Epithelial cell of proximal tubule (primary cell): ENCODE data around the gene FRAS1. TPM values are rescaled to one million over a fixed set of nuclear protein-coding genes. Genes with fewer than 3 reads are reported as not detected.
"Not testable (repeated sequence)": the region's sequence is repeated elsewhere in the genome, so short reads cannot be mapped to it uniquely, and the experiment has no call there.

Experiments used
- DNase-seq: peaks from one replicate; pipeline ENCODE4 v3.0.0-alpha.2; 2011; ENCODE audit warnings: low read depth
- H3K4me3 ChIP-seq: 2 replicates; pipeline ENCODE4 v1.5.1; 2011; ENCODE audit warnings: low read depth, mild to moderate bottlenecking, low read length
- total RNA-seq: library from RNA; depleted of rRNA; stranded (reverse); fragments of >200 nt; gene quantifications from 2 replicates; pipeline ENCODE4 v1.2.3, GENCODE V29; 2015
- TF ChIP-seq, protein P1 (sequence below): conservative IDR thresholded peaks from 2 replicates; pipeline ENCODE4 v1.5.1; 2012; ENCODE audit warnings: low read depth, mild to moderate bottlenecking, low read length

FRAS1 gene
- 7.0 and 9.1 TPM in 2 replicates for total RNA-seq

DNA sequence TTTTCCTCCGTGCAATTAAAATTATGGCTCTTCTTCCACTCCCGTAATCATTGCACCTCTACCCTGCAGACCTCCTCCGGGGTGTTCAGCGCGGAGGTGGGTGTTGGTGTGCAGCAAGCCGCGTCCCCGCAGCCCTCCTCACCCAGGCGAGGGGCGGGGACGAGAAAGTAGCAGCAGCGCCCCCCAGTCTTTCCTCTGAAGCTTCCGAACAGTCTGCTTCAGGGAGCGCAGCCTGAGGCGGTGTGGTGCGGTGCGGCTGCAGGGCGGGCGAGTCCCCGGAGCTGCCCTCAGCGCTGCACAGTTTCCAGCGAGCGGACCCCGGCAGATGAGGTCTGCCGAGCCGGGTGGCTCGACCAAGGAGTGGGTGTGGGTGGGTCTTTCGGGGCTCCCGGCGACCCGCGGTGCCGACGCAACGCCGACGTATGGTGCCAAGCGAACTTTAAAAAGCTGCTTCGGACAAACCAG lies at the start of gene FRAS1:
TSS of gene FRAS1 (plus strand) at position 189 of the 465 bp plus-strand sequence. CDS start 687 bp downstream, outside the sequence.
- DNase-seq = no peak
- peak within 1 kb of the TSS; percentile 75 for H3K4me3 ChIP-seq
- TF ChIP-seq, protein P1, sequence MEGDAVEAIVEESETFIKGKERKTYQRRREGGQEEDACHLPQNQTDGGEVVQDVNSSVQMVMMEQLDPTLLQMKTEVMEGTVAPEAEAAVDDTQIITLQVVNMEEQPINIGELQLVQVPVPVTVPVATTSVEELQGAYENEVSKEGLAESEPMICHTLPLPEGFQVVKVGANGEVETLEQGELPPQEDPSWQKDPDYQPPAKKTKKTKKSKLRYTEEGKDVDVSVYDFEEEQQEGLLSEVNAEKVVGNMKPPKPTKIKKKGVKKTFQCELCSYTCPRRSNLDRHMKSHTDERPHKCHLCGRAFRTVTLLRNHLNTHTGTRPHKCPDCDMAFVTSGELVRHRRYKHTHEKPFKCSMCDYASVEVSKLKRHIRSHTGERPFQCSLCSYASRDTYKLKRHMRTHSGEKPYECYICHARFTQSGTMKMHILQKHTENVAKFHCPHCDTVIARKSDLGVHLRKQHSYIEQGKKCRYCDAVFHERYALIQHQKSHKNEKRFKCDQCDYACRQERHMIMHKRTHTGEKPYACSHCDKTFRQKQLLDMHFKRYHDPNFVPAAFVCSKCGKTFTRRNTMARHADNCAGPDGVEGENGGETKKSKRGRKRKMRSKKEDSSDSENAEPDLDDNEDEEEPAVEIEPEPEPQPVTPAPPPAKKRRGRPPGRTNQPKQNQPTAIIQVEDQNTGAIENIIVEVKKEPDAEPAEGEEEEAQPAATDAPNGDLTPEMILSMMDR = no peak

- not testable (repeated sequence) for H3K4me3 ChIP-seq, DNase-seq
Measured at GRCh38 chr4:78011003-78011402, 46.1 kb upstream of the FRAS1 start.

- no peak for DNase-seq
- no peak overlapping the region for H3K4me3 ChIP-seq
- TF ChIP-seq, protein P1 = no peak
Measured at GRCh38 chr4:78014889-78015886, 41.9 kb upstream of the FRAS1 start.

- TF ChIP-seq, protein P1 = no peak
- no peak for DNase-seq
- H3K4me3 ChIP-seq = no peak overlapping the region
Measured at GRCh38 chr4:78018271-78019049, 38.7 kb upstream of the FRAS1 start.

- no peak for DNase-seq
- TF ChIP-seq, protein P1 = no peak
- no peak overlapping the region for H3K4me3 ChIP-seq
Measured at GRCh38 chr4:78019414-78019813, 37.7 kb upstream of the FRAS1 start.

DNA sequence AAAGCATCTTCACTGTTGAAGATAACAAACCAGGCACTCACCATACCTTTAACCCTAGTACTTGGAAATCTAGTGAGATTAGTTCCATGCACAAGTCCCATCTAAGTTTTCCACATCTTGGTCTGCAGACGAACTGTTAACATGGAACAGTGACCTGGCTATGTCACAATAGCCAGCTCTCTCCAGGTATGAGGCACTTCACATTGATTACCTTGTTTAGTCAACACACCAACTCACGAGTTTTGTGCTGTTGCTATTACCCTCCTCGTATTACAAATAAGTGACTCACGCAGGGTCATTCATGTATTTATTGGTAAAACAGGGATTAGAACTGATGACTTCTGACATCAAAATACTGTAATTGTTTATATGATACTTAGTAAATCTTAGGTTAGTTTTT lies 36.4 kb upstream of the FRAS1 start:
- DNase-seq = no peak
- TF ChIP-seq, protein P1 = no peak
- no peak overlapping the region for H3K4me3 ChIP-seq

DNA sequence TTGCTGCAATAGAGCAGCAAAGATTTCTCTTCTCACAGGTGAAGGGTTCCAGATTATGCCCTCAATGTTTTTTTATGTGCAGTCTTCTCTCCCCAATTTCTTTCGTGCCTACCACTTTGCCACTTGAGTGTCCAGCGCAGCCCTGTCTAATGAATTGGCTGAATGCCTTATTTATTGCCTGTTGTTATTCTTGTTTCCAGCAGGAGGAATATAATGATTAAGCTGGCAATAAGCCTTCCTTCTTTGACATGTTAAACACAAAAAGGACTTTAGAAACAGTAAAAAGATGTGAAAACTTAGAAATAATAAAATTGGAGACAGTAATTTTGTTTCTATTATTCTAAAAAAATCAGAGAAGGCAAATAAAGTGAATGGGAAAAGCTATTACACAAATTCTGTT lies 34.6 kb upstream of the FRAS1 start:
- H3K4me3 ChIP-seq = no peak overlapping the region
- TF ChIP-seq, protein P1 = peak; percentile 21
- DNase-seq = no peak
